ENCODE results near the gene ITPR1.
"Not testable (repeated sequence)": the region's sequence is repeated elsewhere in the genome, so short reads cannot be mapped to it uniquely, and the experiment has no call there.

Gene ITPR1

DNA sequence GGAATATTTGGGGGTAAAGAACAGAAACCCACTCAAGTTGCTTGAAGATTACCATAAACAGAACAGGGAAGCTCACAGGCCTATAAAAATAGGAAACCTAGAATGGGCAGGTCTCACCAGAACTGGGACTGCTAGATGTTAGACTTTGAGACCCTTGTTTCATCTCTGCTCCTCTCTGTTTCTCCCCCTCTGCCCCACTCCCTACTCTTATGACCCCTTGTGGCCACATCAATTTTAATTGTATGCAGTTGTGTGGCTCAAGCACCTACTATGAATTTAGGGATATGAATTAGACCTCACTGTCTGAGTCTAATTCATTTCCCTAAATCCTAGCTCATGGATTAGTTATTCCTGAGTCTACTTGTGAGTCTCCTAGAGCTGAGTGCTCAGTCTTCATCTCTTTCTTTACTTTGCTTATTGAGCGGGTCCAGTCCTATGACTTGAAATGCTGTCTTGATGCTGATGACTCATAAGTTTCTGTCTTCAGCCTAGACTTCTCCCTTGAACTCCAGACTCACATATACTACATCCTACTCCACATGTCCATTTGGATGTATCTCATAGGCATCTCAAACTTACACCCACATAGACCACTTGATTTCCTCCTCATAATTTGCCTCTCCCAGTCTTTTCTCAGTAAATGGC is 78.7 kb downstream of the ITPR1 start:
- DNase-seq (ENCODE audit: low read depth, low spot score): no peak

DNA sequence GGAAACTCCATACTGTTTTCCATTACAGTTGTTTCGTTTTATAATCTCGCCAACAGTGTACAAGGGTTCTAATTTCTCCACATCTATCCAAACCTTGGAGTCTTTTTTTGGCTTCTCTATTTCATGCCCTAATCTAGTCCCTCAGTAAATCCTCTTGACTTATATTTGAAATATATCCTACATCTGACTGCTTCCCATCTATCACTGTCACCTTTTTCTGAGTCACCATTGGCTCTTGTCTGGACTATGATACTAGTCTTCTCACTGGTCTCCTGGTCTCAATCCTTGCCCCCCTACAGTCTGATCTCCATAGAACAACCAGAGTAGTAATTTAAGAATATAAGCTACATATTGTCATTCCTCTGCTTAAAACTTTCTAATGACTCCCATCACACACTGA is 80.0 kb downstream of the ITPR1 start:
- no peak for DNase-seq (ENCODE audit: low read depth, low spot score)

DNA sequence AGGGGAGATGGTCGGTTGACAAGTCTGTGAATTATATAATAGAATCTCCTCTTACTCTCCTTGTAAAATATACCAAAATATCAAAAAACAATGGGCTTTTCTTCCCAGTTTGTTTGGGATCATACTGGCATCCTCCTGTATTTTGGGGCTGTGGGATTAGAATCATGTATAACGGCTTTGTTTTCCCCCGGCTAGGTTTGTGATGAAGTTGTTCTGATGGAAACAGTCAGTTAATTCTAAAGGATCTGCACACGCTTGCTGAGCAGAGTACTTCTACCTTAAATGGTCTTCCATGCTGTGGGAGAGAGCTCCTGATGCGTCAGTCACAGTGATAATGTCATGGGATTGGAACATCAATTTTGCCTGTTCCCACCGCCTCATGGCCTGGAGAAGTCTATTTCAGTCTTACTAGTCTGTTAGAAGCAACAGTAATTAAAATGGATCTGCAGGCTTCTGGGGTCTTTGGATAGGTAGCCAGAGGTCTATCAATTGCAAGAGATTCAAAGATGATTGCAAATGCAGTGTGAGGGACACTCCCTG is 81.3 kb downstream of the ITPR1 start:
- no peak for DNase-seq (ENCODE audit: low read depth, low spot score)

DNA sequence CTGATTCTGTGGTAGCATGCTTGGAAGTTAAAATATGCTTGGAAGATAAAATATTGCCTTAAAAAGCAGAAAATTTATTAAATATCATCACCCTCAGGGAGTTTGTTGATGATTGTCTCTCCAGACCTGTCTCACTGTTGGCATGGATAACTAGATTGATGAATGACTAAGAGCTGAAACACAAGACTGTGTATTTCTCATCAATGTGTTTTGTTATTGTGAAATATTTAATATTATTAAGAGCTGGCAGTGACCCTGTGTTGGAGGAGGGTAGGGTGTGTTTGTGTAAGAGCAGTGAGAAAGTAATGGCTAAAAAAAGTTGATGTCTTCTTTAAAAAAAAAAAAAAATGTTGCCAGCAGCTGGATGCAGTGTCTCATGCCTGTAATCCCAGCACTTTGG is 82.2 kb downstream of the ITPR1 start:
- DNase-seq (ENCODE audit: low read depth, low spot score): no peak

DNA sequence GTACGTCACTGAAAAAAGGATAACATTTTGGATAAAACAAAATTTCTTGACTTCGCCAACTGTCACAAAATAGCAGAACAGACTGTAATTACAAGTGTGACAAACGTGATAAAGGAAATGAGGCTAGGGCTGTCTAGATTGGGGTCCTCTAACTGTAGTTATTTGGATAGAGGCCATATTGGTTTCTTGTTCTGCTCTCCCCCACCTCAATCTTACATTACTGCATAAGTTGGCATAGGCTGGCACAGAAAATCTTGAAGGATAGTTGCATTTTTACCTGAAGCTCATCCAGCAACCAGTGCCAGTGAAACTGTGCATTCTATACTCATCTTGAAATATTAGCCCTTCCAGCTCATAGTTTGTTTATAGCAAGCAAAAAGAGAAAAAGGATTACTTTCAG is 84.6 kb downstream of the ITPR1 start:
- no peak for DNase-seq (ENCODE audit: low read depth, low spot score)

DNA sequence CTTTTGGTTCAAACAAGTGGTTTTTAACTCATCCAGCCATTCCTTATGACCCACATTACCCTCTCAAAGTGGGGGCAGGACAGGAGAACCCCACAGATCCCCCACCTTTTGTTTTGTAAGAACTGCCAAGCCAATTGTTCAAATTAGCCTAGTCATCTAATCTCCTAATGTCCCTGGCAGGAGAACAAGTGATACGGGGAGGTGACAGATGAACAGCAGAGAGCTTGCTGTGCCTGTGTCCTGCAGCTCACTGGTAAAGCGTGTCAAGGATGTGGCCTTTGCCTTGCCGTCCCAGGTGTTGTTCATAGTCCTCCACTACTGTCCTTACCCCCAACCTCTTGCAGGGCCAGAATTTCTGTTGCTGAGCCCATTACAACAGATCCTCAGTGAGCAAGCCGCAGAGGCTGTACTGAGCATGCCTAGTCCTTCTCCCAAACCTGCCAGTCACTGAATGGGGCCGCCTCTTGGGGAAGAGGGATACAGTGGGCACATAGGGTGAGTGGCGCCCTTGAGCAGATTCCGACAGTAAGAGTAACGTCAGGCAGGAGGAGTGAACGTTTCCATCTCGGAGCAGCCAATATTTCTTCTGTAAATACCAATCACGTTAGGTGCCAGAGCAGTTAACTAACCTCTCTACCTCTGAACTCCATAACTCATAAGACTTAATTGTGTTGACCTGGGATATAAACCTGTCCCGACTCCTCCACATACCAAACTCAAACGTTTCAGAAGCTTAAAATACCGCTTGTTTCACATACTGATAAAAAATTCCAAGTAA is 87.4 kb downstream of the ITPR1 start:
- no peak for DNase-seq (ENCODE audit: low read depth, low spot score)

DNA sequence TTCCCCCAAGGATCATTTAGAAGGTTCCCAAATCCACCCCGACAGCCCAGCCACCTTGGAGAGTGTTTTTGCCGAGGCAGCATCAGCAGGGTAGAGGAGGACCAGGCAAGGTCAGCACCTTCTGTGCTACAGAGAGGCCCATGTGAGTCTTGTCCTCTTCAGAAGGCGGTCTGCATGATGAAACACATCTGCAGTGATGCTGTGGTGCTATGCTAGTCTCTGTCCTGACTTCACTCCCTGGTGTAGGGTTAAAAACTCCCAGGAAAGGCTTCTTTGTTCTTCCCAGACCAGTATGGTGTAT is 87.9 kb downstream of the ITPR1 start:
- no peak for DNase-seq (ENCODE audit: low read depth, low spot score)

DNA sequence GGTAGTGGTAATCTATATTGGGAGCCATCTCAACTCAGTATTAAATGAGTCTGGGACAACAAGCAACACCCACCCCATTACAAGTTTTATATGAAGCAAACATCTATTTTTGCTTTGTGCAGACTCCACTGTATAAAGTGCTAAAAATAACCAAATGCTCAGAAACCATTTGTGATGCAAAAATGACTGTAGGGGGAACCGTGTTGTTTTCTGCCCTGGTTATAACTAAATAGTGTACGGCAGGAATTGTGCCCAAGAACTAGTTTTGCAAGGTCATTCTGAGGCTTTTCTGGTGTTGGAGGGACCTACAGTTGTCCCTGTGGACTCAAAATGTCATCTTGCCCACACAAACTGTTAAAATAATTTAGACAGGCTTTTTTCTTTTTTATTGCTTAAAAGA is 88.3 kb downstream of the ITPR1 start:
- DNase-seq (ENCODE audit: low read depth, low spot score): no peak

DNA sequence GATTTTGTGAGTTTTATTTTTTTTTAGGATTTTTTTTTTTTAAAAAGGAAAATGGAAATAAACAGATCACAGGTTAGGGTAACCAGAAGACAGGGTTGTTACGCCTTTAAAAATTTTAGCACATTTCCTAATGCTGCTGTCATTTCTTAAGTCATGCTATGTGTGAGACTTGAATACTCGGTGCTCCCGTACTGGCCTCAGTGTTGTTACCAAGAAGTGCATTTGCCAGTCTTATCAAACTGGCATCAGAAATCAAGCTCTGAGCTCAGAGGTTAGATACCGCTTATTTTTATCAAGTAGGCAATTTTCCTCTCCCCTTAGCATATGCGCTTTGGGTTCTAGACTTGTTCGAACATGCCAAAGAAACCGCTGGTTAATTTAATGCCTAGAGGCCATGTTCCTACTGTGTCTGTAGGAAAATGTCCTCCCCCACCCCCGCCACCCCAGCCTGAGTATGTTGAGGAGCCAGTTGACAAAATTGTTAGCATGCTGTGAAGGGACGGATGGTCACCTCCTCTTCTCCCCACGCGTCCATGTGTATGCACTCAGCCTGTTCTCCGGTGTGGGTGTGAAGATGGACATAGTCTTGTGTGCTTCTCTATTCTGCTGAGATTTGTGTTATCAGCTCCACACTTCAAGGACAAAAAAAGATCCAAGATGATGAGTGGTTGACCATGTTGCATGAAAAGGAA is 88.9 kb downstream of the ITPR1 start:
- no peak for DNase-seq (ENCODE audit: low read depth, low spot score)

DNA sequence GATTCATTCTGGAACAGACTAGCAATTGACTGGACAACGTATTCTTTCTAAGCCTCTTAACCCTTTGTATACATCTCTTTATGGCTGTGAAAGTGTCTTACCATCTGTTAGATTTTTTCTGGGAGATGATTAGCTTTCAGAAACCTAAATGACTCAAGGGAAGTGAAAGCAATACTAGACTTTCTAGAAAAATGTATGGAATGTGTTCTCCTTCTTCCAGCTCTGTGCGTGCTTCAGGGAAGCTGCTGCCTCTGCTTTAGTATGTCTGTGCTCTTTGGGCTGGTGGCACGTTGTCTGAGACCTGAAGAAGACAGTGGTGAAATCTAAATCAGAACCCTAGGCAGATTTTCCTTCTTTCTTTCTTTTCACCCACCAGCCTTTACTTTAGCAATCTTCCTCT is 89.5 kb downstream of the ITPR1 start:
- no peak for DNase-seq (ENCODE audit: low read depth, low spot score)

DNA sequence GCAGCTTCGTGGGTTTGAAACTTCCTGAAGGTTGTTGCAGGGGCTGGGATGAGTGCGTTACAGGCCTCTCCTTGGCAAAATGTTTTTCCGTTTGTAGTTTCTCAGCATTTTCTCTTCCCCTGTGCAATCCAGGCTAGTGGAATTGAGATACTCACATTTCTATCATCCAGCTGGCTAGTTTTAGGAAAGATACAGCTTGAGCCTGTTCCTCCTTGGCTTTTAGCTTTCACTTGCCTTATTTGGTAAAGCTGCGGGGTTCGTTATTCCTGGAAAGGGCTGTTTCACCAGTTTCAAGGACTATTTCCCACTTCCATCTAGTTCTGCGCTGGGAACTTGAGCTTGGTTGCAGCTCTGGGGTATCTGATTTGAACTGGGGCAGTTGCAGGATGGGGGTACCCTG is 90.3 kb downstream of the ITPR1 start:
- DNase-seq (ENCODE audit: low read depth, low spot score): no peak

DNA sequence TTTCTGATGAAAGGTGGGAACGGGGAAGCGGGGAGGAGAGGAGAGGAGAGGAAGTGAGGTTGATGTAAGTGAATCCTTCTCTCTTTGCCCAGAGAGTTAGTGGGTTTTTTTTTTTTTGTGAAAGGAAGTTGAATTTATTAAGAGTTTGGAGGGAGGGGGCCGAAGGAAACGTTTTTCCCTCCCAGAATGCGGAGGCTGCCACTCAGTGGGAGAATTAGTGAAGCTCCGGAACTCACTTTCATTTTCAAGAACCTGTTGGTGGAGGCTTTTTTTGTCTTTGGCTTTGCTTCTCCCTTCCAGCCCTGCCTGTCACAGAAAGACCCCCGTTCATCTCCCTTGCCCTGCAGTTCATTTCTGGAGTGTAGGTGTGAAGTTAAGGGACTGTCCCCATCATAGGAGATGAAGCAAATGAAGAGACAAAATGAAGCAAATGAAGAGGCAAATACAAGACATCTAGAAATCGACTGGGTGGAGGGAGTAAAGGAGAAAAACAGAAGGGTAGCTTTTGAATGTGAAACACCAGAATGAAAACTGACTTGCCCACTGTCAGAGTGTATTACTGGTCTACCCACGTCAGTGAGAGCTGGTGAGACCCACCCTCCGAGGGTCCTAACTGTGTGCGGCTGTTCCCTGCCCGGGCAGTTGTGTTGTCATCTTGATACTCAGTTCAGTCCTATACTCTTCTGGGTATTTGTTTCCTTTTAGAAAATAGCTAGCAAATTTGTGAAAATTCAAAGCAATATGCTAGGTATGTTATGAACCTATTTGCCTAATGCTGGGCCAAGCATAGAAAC is 91.5 kb downstream of the ITPR1 start:
- DNase-seq (ENCODE audit: low read depth, low spot score): no peak

DNA sequence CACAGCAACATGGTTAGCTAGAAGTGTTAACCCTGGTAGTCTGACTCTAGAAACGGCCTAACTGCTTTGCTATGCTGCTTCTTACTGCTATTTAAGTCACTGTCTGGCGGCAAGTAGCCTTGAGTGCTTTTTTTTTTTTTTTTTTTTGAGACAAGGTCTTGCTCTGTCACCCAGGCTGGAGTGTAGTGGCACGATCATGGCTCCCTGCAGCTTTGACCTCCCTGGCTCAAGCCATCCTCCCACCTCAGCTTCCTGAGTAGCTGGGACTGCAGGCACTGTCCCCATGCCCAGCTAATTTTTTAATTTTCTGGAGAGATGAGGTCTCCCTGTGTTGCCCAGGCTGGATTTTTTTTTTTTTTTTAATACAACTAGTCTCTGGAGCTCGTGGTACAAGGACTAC is 93.2 kb downstream of the ITPR1 start:
- no peak for DNase-seq (ENCODE audit: low read depth, low spot score)

DNA sequence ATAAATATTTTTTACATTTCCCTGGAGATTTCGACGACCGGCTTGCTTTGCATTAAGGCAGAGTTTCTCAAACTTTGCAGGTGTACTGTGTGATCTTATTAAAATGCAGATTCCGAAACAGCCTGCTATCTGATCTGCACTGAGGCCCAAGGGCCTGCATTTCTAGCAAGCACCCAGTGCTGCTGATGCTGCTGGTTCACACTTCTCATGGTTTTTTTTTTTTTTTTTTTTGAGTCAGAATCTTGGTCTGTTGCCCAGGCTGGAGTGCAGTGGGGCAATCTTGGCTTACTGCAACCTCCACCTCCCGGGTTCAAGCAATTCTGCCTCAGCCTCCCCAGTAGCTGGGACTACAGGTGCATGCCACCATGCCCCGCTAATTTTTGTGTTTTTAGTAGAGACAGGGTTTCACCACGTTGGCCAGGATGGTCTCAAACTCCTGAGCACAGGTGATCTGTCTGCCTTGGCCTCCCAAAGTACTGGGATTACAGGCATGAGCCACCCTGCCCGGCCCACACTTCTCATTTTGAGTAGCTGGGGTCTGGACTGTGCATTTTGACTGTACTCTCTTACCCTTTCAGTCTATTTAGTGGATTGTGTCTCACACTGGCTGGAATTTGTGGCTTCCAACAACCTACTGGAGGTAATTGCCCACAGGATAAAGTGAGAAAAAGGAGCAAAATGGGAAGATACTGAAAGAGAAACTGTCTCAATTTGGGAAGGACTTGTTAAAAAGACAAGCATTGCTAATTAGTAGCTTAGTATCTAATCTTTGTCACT is 94.1 kb downstream of the ITPR1 start:
- DNase-seq (ENCODE audit: low read depth, low spot score): no peak

DNA sequence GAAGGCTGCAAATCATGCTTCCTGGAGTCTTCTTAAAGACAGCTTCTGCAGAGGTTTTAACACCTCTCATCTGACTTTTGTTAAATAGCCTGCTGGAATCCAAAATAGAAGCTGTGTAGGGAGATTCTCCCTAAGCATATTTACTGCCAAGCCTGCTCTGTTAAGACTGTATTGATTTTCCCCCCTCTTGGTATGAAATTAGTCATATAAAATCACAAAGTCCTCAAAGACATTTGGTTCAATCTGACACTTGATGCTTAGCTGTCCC is 94.6 kb downstream of the ITPR1 start:
- no peak for DNase-seq (ENCODE audit: low read depth, low spot score)

DNA sequence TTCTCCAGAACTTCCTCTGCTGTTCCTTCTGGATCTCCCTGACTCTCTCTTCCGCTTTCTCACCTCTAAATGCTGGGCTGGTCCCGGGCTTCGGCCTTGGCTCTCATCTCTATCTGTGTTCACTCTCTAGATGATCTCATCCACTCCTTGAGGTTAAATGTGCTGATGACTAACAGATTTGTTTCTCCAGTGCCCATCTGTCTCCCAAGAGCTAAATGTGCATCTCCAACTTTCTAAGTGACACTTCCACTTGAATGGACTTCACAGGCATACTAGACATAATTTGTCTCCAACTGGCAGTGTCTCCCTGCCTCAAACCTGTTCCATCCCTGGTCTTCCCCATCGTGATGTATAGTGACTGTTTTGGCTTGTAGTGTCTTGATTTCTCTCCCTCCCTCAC is 95.3 kb downstream of the ITPR1 start:
- DNase-seq (ENCODE audit: low read depth, low spot score): no peak

DNA sequence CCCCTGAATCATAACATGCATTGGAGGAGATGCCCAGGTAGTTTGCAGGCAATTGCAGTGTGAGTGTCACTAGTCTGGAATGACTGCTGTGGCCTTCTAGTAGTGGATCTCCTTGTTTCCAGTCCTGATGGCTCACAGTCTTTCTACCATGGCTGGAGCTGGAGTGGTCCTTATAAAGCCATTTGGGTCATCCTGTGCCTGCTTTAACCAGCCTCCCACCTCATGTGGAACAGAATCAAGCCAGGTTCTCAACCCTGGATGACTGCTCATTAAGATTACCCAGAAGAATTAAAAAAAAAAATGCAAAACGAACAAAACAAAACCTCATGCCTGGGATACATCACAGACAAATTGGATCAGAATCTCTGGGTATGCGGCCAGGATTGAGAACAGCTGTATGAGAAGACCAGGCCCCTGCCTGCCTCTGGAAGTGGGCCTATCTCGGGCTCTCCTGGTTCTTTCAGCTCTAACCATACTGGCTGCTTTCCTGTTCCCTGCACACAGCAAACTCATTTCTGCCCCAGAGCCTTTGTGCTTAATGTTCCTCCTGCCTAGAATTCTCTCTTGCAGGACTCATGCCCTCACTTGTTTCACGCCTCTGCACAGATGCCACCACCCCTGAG is 96.4 kb downstream of the ITPR1 start:
- DNase-seq (ENCODE audit: low read depth, low spot score): no peak

DNA sequence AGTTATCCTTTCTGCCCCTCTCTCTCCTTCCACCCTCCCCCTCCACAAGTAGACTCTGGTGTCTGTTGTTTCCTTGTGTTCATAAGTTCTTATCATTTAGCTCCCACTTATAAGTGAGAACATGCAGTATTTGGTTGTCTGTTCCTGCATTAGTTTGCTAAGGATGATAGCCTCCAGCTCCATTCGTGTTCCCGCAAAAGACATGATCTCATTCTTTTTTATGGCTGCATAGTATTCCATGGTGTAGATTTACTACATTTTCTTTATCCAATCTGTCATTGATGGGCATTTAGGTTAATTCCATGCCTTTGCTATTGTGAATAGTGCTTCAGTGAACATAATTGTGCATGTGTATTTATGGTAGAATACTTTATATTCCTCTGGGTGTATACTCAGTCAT is 97.7 kb downstream of the ITPR1 start:
- not testable (repeated sequence) for DNase-seq (ENCODE audit: low read depth, low spot score)

DNA sequence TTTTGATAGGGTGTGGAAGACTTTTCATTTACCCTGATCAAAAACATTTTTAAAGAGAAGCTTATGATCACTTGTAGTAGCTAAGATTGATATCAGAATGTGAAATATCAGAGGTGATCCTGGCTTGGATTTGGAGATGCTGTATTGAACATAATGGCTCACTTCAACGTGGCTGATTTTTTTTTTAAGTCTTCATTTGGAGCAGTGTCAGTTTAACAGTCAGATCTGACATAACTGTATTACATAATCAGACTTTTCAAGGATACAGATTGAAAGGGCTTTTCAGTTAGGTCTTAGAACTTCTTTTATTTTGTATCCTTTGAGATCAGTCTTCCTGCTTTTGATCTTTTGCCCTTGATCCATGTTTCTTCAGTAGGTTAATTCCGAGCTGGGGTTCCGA is 98.5 kb downstream of the ITPR1 start:
- no peak for DNase-seq (ENCODE audit: low read depth, low spot score)

DNA sequence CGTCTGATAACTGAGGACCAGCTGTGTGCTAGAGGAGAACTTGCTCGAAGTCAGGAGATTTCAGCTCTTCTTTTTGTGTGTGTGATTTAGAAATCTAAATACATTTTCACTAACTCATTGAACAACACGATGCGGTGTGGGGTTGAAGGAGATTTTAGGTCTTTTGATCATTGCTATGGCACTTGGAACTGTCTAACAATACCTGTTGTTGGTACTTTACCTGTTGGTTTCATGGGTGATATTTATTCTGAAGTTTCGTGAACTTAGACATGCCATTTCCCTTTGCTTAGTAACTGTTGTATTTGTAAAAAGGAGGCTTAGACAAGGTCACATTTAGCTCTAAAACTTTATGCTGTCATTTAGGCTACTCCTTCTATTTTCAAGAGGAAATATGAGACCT is 99.9 kb downstream of the ITPR1 start:
- no peak for DNase-seq (ENCODE audit: low read depth, low spot score)

DNA sequence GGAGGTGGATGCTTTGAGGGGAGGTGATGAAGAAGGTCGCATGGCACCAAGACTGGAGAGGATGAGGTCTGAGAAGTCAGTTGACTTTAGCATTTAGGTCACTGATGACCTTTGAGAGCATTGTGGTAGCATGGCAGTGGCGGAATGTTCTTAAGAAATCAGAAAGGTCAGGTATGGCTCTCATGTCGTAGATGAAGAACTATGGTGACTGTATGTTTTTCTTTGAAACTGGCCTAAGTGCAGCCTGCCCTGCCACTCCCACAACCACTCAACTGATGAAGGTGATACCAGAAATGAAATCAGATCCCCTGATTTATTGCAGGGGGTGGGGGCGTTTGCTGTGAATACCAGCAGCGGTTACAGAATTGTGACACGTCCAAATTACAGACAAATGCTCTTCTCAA is 102.6 kb downstream of the ITPR1 start:
- DNase-seq (ENCODE audit: low read depth, low spot score): no peak
